NOMO-1 treated with DMSO at 0.1 percent for 48 hours (cell line): ENCODE data around the gene PLCB4.
A peak's percentile ranks its signal among the peaks of the same experiment; 100 is the strongest.

Source experiments
- DNase-seq: peaks from one replicate; lab custom pipeline; 2025; ENCODE audit not compliant: unreplicated experiment; lab: John Stamatoyannopoulos, UW

PLCB4 gene

DNA sequence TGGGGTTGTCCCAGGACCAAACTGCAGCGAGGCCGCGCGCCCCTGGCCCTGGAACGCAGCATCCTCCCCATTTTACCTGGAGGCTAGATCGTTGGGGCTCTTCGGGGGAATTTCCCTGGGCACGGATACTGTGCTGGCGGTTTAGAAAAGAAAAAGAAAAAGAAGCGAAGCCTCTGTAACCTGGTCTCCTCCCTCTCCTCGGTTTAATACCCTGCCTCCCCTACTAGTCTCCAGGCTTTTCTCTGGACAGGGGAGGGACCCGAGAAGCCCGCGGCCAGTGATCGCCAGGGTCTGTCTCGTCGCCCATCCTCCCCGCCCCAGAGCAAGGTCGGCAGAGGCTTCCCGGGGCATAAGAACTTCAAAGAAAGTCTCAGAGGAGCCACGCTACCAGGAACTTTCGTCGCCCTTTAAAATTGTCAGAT is 439.4 kb downstream of the PLCB4 start:
- DNase-seq = no peak

DNA sequence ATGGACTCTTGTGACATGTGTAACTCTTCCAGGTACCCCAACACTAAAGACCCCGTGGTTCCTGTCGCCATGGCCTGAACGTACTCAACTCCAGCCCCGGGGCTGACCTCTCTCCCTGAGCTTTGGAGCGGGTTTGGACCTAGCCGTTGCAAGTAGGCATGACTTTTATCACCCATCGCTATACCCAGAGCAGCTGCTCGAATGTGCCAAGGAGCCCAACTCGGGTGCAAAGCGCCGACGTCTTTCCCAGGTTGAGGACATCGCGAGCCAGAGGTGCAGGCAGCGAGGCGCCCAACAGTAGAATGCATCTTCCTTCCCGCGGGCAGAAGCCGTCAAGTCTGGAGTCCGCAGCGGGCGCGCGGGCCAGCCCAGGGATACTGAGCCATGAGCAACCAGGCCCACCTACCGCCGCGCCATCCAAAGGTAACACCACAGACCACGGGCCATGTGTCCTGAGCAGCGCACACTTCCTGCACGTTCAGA is 439.9 kb downstream of the PLCB4 start:
- DNase-seq = no peak

DNA sequence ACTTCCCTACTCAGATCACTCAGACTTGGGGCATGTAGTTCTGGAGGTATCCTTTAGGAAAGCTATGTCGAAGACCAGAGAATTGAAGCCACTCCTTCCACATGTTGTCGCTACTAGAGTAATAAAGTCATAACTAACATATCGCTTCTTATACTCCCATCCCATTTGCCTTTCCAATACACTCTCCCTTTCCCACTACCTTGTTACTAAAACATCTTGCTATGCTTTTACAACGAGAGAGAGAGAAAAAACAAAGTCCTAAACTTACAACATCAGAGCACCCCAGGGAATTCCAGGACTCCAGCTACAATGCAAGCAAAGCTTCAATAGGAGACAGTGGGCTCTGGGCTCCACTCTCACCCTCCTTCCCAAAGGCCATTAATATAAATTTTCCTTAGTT is 440.4 kb downstream of the PLCB4 start:
- DNase-seq = no peak

- DNase-seq = peak; percentile 23
These were observed 442.0 kb downstream of the PLCB4 start for GRCh38 chr20:9510911-9511310.

DNA sequence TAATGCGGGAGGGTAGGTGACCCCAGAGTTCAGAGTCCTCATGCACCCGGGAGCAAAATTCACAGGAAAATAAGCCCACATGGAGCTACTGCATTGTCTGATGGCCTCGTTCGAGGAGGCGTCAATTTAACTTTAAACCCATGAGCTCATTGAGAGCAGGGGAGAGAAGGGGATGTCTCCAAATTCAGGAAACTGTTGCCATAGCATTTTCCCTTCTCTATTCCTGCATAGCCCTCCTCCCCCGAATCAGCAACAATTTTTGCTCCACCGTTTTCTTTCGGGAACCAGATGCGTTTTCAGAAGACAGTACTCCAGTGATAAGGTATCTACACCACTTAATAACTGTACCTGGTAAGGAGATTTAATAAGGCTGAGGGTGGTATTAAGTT is 445.2 kb downstream of the PLCB4 start:
- DNase-seq = no peak

DNA sequence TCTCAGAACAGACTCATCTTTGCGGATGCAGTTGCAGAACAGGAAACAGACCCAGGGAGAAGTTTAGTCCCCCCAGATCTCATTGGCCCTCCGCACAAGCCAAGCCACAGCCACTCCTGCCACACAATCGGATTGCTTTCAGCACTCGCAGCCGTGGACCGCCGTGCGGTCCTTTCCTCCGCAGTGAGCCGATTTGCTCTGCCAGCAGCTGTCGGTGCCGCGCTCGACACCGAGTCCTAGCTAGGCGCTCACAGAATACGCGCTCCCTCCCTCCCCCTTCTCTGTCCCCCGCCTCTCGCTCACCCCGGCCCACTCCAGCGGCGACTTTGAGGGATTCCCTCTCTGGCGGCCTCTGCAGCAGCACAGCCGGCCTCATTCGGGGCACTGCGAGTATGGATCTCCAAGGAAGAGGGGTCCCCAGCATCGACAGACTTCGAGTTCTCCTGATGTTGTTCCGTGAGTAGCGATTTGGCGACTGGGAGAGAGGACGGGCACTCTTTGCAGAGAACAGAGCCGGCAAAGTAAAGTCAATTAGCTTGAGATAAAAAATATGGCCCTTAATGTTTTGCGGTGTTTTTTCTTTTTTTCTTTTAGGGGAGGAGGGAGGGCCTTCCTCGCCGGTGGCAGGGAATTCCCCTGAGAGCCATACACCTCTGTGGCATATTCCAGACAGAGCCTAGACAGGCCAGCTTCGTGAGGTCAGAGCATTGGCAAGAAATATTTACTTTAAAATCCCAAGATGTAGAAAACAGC is 445.8 kb downstream of the PLCB4 start, which contains the start of gene LAMP5:
TSS of gene LAMP5 (plus strand) at position 130 of the 753 bp plus-strand sequence. CDS start at position 393, 263 bp downstream.
- DNase-seq = peak; percentile 45

DNA sequence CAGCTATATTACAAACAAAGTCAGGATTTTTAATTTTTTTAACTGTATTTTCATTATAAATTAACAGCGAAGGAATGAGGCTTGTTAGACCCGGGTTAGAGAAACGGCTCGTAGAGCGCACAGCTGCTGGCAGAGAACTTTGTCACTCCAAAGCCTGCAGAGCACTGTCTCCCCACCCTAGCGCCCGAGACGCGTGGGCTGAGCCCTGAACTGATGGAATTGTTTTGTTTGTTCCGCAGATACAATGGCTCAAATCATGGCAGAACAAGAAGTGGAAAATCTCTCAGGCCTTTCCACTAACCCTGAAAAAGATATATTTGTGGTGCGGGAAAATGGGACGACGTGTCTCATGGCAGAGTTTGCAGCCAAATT is 446.3 kb downstream of the PLCB4 start:
- no peak for DNase-seq

DNA sequence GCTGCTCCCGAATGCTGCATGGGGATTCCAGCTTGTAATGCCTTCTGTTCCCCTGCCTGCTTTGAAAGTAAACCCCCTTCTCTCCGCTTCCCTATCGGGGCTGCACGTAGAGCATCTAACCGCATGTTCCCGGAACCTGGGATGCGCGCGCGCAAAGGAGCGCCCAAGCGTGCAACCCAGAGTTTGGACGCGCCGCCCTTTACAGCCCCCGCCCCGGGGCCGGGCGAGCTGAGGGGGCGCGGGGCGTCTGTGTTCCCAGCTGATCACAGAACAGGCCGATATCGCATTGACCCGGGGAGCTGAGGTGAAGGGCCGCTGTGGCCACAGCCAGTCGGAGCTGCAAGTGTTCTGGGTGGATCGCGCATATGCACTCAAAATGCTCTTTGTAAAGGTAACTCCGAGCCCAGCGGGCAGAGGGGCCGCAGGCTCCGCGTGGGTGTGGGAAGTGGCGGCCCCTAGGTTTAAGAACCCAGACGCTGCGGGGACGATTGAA is 446.9 kb downstream of the PLCB4 start:
- peak; percentile 4 for DNase-seq

GRCh38 chr20:9516234-9516871 is 447.5 kb downstream of the PLCB4 start:
- DNase-seq = peak; percentile 33

- DNase-seq = no peak
These were observed 448.6 kb downstream of the PLCB4 start for GRCh38 chr20:9517297-9518162.

DNA sequence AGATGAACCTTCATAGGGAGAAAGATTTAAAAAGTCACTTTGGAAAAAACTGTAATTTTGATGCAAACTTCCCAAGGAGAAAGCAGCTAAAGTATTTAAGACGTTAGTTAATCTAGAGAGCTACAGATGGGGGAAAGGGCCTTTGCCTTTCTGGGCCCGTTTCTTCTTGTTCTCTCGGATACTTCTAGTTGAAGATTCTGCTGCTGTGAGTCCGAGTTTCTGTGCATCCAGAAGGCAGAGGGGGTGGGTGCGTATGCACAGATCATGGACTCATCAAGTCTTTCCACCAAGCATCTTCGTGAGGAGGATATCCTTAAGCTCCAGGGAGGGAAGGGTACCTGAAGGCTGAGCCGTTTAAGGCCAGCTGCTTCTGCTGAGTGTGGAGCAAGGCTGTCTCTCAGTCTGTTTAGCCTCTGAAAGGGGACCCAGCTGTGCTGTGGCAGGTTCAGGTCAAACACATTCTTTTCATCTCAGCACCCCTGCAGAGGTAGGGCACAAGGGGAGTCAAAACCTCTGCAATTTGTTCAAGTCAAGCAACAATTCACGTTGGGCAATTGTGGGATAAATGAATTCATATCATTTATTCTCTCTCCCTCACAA is 449.8 kb downstream of the PLCB4 start:
- DNase-seq = no peak

- DNase-seq = no peak
These were observed 451.2 kb downstream of the PLCB4 start for GRCh38 chr20:9520086-9520485.

DNA sequence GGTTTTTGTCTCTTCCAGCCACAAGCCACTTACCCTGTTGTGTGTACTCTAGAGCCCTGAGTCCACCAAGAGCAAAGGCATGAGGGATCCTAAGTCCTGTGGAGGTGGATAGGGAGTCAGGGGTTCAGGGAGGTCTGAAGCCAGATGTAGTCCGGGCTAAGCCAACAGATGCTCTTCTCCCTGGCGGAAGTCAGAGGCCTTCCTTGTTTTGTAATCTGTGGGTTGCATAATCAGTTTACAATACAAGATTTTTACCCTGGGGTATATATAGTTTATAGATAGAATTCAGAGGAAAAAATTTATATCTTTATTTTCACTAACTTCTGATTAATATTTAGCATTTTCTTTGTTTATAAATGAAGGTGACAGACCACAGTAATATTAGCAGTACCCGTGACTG is 454.7 kb downstream of the PLCB4 start:
- peak; percentile 62 for DNase-seq
